ENCODE results near the gene TOMM70.

DNA sequence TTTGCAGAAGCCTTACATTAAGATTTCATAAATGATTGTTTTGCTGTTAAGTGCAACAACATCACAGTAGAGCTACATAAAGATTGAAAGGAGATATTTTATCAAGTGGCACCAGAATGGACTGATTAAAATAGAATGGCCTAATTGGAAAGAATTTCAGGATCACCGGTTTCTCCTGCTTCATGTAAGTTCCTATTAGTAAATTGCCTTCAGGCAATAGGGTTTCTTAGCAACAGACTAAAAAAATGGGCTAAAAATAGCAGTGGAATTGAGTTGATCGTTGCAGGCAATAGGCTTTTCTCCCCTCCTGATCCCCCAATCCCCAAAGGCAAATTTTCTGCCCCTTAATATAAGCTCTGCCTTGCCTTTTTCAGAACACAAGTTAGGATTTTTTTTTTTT lies 1.4 kb upstream of the TOMM70 start:
- TF ChIP-seq CTCF (IDR thresholded peaks at IDR 0.05) (no peak), POLR2A (IDR thresholded peaks at IDR 0.05) (no peak)

Measured in adrenal gland (tissue), 5 donors.